Adipocyte (in vitro differentiated cells): ENCODE results near the gene IL37.

Experiments used
- DNase-seq: peaks from one replicate; pipeline ENCODE4 v3.0.0-alpha.2; 2015; ENCODE audit warnings: low read depth
- H3K27me3 ChIP-seq: replicated peaks from 2 replicates; pipeline ENCODE4 v1.7.0; 2013; ENCODE audit warnings: mild to moderate bottlenecking, low read length, moderate library complexity; ENCODE audit not compliant: control insufficient read depth, insufficient read depth
- H3K36me3 ChIP-seq: 2 replicates; pipeline ENCODE4 v1.7.0; 2013; ENCODE audit warnings: low read length, mild to moderate bottlenecking, moderate library complexity; ENCODE audit not compliant: control insufficient read depth, insufficient read depth, severe bottlenecking
- H3K4me1 ChIP-seq: 2 replicates; pipeline ENCODE4 v1.7.0; 2013; ENCODE audit warnings: mild to moderate bottlenecking, low read length, moderate library complexity; ENCODE audit not compliant: control insufficient read depth, insufficient read depth
- H3K4me3 ChIP-seq: 2 replicates; pipeline ENCODE4 v1.7.0; 2013; ENCODE audit warnings: mild to moderate bottlenecking, low read length, moderate library complexity
- H3K9ac ChIP-seq: 2 replicates; pipeline ENCODE4 v1.7.0; 2013; ENCODE audit warnings: mild to moderate bottlenecking, low read length, moderate library complexity
- H3K9me3 ChIP-seq: 2 replicates; pipeline ENCODE4 v1.7.0; 2013; ENCODE audit warnings: mild to moderate bottlenecking, low read length, moderate library complexity; ENCODE audit not compliant: control insufficient read depth

IL37 gene

GRCh38 chr2:112910865-112911264 is at the start of gene IL37:
Gene IL37, plus strand, starts transcription at chr2:112911165. Its CDS starts 1,848 bp downstream, at chr2:112913013.
- no peaks in the 10 kb centered on the region for H3K36me3 ChIP-seq
- no peak for DNase-seq
- no peaks in the 10 kb centered on the region for H3K4me1 ChIP-seq
- no peak within 1 kb of the TSS for H3K9ac ChIP-seq
- H3K4me3 ChIP-seq: no peak within 1 kb of the TSS
- H3K27me3 ChIP-seq: peaks cover 30% of the 10 kb centered on the region
- no peaks in the 10 kb centered on the region for H3K9me3 ChIP-seq

GRCh38 chr2:112864072-112864471 is 46.9 kb upstream of the IL37 start:
- H3K4me3 ChIP-seq: no peak overlapping the region
- H3K36me3 ChIP-seq: no peaks in the 10 kb centered on the region
- no peaks in the 10 kb centered on the region for H3K27me3 ChIP-seq
- peaks cover 36% of the 10 kb centered on the region for H3K9me3 ChIP-seq
- H3K9ac ChIP-seq: no peak overlapping the region
- no peak for DNase-seq
- H3K4me1 ChIP-seq: peaks cover 2% of the 10 kb centered on the region

- Histone ChIP-seq H3K27me3 (peaks cover 3% of the 10 kb centered on the region), H3K9ac (no peak overlapping the region), H3K36me3 (no peaks in the 10 kb centered on the region), H3K4me3 (no peak overlapping the region), H3K9me3 (peaks cover 17% of the 10 kb centered on the region), H3K4me1 (peaks cover 7% of the 10 kb centered on the region)
- no peak for DNase-seq
These were observed 44.7 kb upstream of the IL37 start for GRCh38 chr2:112866128-112866835.

GRCh38 chr2:112867701-112868631 is 43.0 kb upstream of the IL37 start:
- H3K4me1 ChIP-seq: peaks cover 7% of the 10 kb centered on the region
- no peaks in the 10 kb centered on the region for H3K36me3 ChIP-seq
- no peak overlapping the region for H3K9ac ChIP-seq
- peaks cover 3% of the 10 kb centered on the region for H3K27me3 ChIP-seq
- peaks cover 7% of the 10 kb centered on the region for H3K9me3 ChIP-seq
- no peak overlapping the region for H3K4me3 ChIP-seq
- DNase-seq: no peak

GRCh38 chr2:112869258-112869842 is 41.6 kb upstream of the IL37 start:
- no peak overlapping the region for H3K9ac ChIP-seq
- H3K9me3 ChIP-seq: peaks cover 7% of the 10 kb centered on the region
- H3K4me1 ChIP-seq: peaks cover 7% of the 10 kb centered on the region
- DNase-seq: peak; percentile 81
- peaks cover 3% of the 10 kb centered on the region for H3K27me3 ChIP-seq
- no peaks in the 10 kb centered on the region for H3K36me3 ChIP-seq
- no peak overlapping the region for H3K4me3 ChIP-seq

GRCh38 chr2:112870841-112871835 is 39.8 kb upstream of the IL37 start:
- Histone ChIP-seq H3K4me3 (no peak overlapping the region), H3K36me3 (no peaks in the 10 kb centered on the region), H3K9ac (no peak overlapping the region), H3K27me3 (peaks cover 3% of the 10 kb centered on the region), H3K4me1 (peaks cover 7% of the 10 kb centered on the region), H3K9me3 (peaks cover 3% of the 10 kb centered on the region)
- DNase-seq: no peak

GRCh38 chr2:112876257-112876970 is 34.6 kb upstream of the IL37 start:
- no peak overlapping the region for H3K4me3 ChIP-seq
- H3K4me1 ChIP-seq: peaks cover 14% of the 10 kb centered on the region
- H3K27me3 ChIP-seq: no peaks in the 10 kb centered on the region
- H3K36me3 ChIP-seq: no peaks in the 10 kb centered on the region
- DNase-seq: no peak
- H3K9ac ChIP-seq: no peak overlapping the region
- no peaks in the 10 kb centered on the region for H3K9me3 ChIP-seq

- H3K36me3 ChIP-seq: no peaks in the 10 kb centered on the region
- H3K9me3 ChIP-seq: no peaks in the 10 kb centered on the region
- DNase-seq: no peak
- no peaks in the 10 kb centered on the region for H3K27me3 ChIP-seq
- H3K9ac ChIP-seq: no peak overlapping the region
- peaks cover 19% of the 10 kb centered on the region for H3K4me1 ChIP-seq
- H3K4me3 ChIP-seq: no peak overlapping the region
These were observed 34.0 kb upstream of the IL37 start for GRCh38 chr2:112876971-112877361.

- Histone ChIP-seq H3K9ac (no peak overlapping the region), H3K4me3 (no peak overlapping the region), H3K4me1 (peaks cover 19% of the 10 kb centered on the region), H3K36me3 (no peaks in the 10 kb centered on the region), H3K27me3 (no peaks in the 10 kb centered on the region), H3K9me3 (no peaks in the 10 kb centered on the region)
- DNase-seq: no peak
These were observed 33.5 kb upstream of the IL37 start for GRCh38 chr2:112877423-112877822.

- no peak for DNase-seq
- Histone ChIP-seq H3K27me3 (no peaks in the 10 kb centered on the region), H3K4me1 (peaks cover 19% of the 10 kb centered on the region), H3K9ac (no peak overlapping the region), H3K4me3 (no peak overlapping the region), H3K9me3 (no peaks in the 10 kb centered on the region), H3K36me3 (no peaks in the 10 kb centered on the region)
These were observed 31.4 kb upstream of the IL37 start for GRCh38 chr2:112879491-112880041.
